ENCODE measurements around the gene LETM1. TPM values are rescaled to one million over a fixed set of nuclear protein-coding genes. Genes with fewer than 3 reads are reported as not detected.

The LETM1 gene
- total RNA-seq, 1 experiment from 2014 or later: 102 TPM

DNA sequence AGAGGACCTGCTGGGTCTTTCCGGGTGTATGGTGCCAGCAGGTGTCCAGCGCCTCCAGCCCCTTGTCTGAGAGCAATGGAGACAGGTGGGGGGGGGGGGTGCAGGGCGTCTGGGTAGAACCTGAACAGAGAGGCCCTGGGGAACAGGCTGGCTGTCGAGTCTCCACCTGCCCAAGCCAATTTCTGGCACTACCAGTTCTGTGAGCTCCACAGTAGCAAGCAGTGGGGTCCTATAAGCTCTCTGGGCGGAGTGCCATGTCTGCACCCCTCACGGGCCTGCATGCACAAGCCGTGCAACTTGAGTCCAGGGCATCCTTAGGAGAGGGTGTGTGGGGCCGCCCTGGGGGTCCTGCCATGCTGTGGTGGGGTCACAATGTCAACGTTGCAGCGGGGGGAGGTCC lies 72.9 kb downstream of the LETM1 start:
- no TSS peak for BruUV-seq (replicated peaks)
- ChIA-PET CTCF (no interaction called here), POLR2A (ENCODE audit: low non-redundant PET) (no interaction called here)
- Histone ChIP-seq H3K4me1 (ENCODE audit: insufficient read depth, low read length, poor library complexity, severe bottlenecking) (no peaks in the 10 kb centered on the region), H3K4me3 (ENCODE audit: low read depth, low read length, poor library complexity, severe bottlenecking) (no peak overlapping the region), H3K36me3 (ENCODE audit: insufficient read depth, low read length, poor library complexity, severe bottlenecking) (no peaks in the 10 kb centered on the region), H3K27me3 (replicated peaks; ENCODE audit: insufficient read depth, low read depth, low read length, poor library complexity) (no peaks in the 10 kb centered on the region), H3K9me3 (ENCODE audit: low read depth, low read length, poor library complexity, severe bottlenecking) (no peaks in the 10 kb centered on the region), H3K27ac (ENCODE audit: low read depth, low read length, poor library complexity, severe bottlenecking) (no peak overlapping the region)
- no peak for DNase-seq (ENCODE audit: low spot score)
- intact Hi-C loops (cut with micrococcal nuclease; ENCODE audit: unreplicated experiment): no loop called here
- TF ChIP-seq EZH2 (IDR thresholded peaks at IDR 0.05; ENCODE audit: borderline replicate concordance, low read depth, low read length, poor library complexity, severe bottlenecking): no peak
- TF ChIP-seq, protein P1, sequence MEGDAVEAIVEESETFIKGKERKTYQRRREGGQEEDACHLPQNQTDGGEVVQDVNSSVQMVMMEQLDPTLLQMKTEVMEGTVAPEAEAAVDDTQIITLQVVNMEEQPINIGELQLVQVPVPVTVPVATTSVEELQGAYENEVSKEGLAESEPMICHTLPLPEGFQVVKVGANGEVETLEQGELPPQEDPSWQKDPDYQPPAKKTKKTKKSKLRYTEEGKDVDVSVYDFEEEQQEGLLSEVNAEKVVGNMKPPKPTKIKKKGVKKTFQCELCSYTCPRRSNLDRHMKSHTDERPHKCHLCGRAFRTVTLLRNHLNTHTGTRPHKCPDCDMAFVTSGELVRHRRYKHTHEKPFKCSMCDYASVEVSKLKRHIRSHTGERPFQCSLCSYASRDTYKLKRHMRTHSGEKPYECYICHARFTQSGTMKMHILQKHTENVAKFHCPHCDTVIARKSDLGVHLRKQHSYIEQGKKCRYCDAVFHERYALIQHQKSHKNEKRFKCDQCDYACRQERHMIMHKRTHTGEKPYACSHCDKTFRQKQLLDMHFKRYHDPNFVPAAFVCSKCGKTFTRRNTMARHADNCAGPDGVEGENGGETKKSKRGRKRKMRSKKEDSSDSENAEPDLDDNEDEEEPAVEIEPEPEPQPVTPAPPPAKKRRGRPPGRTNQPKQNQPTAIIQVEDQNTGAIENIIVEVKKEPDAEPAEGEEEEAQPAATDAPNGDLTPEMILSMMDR (conservative IDR thresholded peaks at IDR 0.05; ENCODE audit: low read depth, low read length): no peak

DNA sequence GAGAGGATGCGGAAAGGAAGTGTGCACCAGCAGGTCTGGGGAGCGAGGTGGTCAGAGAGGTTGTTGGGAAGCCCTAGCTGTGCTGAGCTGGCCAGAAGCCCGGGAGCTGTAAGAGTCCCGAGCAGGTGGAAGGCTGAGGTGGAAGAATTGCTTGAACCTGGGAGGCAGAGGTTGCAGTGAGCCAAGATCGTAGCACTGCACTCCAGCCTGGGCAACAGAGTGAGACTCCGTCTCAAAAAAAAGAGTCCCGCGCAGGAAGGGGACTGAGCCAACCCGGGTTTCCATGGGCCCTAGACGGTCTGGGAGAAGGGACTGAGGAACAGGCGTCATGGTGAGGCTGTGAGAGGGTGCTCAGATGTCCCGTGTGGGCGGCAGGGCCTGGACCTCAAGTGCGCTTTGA lies 75.5 kb downstream of the LETM1 start:
- Histone ChIP-seq H3K4me3 (ENCODE audit: low read depth, low read length, poor library complexity, severe bottlenecking) (no peak overlapping the region), H3K4me1 (ENCODE audit: insufficient read depth, low read length, poor library complexity, severe bottlenecking) (no peaks in the 10 kb centered on the region), H3K36me3 (ENCODE audit: insufficient read depth, low read length, poor library complexity, severe bottlenecking) (no peaks in the 10 kb centered on the region), H3K9me3 (ENCODE audit: low read depth, low read length, poor library complexity, severe bottlenecking) (no peaks in the 10 kb centered on the region), H3K27ac (ENCODE audit: low read depth, low read length, poor library complexity, severe bottlenecking) (no peak overlapping the region), H3K27me3 (replicated peaks; ENCODE audit: insufficient read depth, low read depth, low read length, poor library complexity) (no peaks in the 10 kb centered on the region)
- TF ChIP-seq, protein P1 (conservative IDR thresholded peaks at IDR 0.05; ENCODE audit: low read depth, low read length): no peak
- TF ChIP-seq EZH2 (IDR thresholded peaks at IDR 0.05; ENCODE audit: borderline replicate concordance, low read depth, low read length, poor library complexity, severe bottlenecking): no peak
- intact Hi-C loops (cut with micrococcal nuclease; ENCODE audit: unreplicated experiment): no loop called here
- POLR2A ChIA-PET (ENCODE audit: low non-redundant PET): no interaction called here
- DNase-seq (ENCODE audit: low spot score): no peak
- CTCF ChIA-PET: no interaction called here
- BruUV-seq (replicated peaks): no TSS peak

DNA sequence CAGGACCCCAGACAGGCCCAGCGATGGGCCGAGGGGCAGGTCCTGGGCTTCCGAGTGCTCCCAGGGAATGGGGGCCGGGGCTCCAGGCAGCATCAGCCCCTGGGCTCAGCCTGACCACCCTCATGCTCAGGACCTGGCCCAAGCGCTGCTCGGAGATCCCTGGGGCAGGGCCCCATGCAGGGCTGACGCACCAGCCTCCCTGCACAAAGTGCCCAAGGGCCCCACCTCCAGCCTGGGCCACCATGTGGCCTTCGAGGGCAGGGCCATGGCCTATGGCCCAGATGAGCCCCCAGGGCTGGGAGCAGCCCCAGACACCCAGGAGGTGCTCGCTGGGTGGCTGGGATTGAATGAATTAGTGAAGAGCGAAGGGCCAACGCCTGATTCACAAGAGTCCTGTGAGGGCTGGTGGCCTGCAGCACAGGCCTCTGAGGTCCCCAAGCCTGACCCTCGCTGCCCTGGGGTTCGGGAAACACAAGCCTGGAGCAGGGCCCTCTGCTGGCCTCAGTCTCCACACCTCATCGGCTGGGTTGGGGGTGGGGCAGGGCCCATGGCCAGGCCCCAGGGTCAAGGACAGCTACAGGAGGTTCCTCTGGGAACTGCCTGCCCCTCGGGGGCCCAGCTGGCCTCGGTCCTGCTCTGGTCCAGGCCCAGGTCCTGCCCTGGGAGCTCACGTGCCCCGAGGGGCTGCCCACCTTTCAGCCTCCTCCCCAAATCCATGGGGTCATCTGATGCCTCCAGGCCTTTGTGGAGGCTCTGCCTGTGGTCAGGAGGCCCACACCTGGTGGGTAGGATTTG lies 76.2 kb downstream of the LETM1 start:
- CTCF ChIA-PET: no interaction called here

More for the DNA sequence above, 76.2 kb downstream of the LETM1 start:
- H3K27ac ChIP-seq (ENCODE audit: low read depth, low read length, poor library complexity, severe bottlenecking): no peak overlapping the region
- intact Hi-C loops (cut with micrococcal nuclease; ENCODE audit: unreplicated experiment): no loop called here
- DNase-seq (ENCODE audit: low spot score): no peak
- H3K36me3 ChIP-seq (ENCODE audit: insufficient read depth, low read length, poor library complexity, severe bottlenecking): no peaks in the 10 kb centered on the region
- H3K4me3 ChIP-seq (ENCODE audit: low read depth, low read length, poor library complexity, severe bottlenecking): no peak overlapping the region
- H3K4me1 ChIP-seq (ENCODE audit: insufficient read depth, low read length, poor library complexity, severe bottlenecking): no peaks in the 10 kb centered on the region
- no peak for TF ChIP-seq EZH2 (IDR thresholded peaks at IDR 0.05; ENCODE audit: borderline replicate concordance, low read depth, low read length, poor library complexity, severe bottlenecking)
- TF ChIP-seq, protein P1 (conservative IDR thresholded peaks at IDR 0.05; ENCODE audit: low read depth, low read length): no peak
- BruUV-seq (replicated peaks): no TSS peak
- H3K27me3 ChIP-seq (replicated peaks; ENCODE audit: insufficient read depth, low read depth, low read length, poor library complexity): no peaks in the 10 kb centered on the region
- no peaks in the 10 kb centered on the region for H3K9me3 ChIP-seq (ENCODE audit: low read depth, low read length, poor library complexity, severe bottlenecking)
- POLR2A ChIA-PET (ENCODE audit: low non-redundant PET): no interaction called here

Measured in A673 (cell line).